Mammary epithelial cell (primary cell): Measurements from ENCODE around the gene TRIM47.

Source experiments
- EZH2 ChIP-seq: IDR thresholded peaks from 2 replicates; pipeline ENCODE4 v1.6.1; 2012; ENCODE audit warnings: low read length, inconsistent platforms, borderline replicate concordance
- TF ChIP-seq, protein P1 (sequence below), 2 donors: IDR thresholded peaks in 1 of 2; conservative IDR thresholded peaks in 1 of 2; 2 replicates each; pipeline ENCODE4 v1.5.1; 2011 to 2012; ENCODE audit warnings: inconsistent platforms in 2 of 2, low read length in 2 of 2, mild to moderate bottlenecking in 2 of 2, control low read depth in 1 of 2, low read depth in 1 of 2; ENCODE audit not compliant: insufficient read depth in 1 of 2; ENCODE audit errors: extremely low read depth in 1 of 2

DNA sequence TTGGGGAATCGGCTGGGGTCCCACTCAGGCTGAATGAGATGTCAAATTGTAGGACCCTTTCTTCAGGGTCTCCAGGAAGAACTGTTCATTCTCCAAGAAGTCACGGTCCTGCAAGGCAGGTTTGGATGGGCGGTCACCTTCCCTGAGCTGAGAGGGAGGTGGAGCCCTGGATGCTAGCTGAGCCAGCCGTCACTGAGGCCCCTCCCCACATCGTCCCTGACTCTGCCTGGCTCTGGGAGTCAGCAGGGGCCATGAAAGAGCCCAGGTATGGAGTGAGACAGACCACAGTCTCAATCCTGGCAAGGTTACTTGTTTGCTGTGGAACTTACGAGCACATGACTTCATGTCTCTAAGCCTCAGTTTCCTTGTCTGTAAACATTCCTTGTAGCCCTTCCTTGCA lies 32.3 kb upstream of the TRIM47 start:
- TF ChIP-seq EZH2, result no peak
- TF ChIP-seq, protein P1, sequence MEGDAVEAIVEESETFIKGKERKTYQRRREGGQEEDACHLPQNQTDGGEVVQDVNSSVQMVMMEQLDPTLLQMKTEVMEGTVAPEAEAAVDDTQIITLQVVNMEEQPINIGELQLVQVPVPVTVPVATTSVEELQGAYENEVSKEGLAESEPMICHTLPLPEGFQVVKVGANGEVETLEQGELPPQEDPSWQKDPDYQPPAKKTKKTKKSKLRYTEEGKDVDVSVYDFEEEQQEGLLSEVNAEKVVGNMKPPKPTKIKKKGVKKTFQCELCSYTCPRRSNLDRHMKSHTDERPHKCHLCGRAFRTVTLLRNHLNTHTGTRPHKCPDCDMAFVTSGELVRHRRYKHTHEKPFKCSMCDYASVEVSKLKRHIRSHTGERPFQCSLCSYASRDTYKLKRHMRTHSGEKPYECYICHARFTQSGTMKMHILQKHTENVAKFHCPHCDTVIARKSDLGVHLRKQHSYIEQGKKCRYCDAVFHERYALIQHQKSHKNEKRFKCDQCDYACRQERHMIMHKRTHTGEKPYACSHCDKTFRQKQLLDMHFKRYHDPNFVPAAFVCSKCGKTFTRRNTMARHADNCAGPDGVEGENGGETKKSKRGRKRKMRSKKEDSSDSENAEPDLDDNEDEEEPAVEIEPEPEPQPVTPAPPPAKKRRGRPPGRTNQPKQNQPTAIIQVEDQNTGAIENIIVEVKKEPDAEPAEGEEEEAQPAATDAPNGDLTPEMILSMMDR (conservative IDR thresholded peaks at IDR 0.05 in 1 of 2, IDR thresholded peaks at IDR 0.05 in 1 of 2; ENCODE audit: extremely low read depth in 1 of 2, insufficient read depth in 1 of 2, low read depth in 1 of 2, low read length in 2 of 2), result no peak
